ENCODE results near the gene GLOD5.

DNA sequence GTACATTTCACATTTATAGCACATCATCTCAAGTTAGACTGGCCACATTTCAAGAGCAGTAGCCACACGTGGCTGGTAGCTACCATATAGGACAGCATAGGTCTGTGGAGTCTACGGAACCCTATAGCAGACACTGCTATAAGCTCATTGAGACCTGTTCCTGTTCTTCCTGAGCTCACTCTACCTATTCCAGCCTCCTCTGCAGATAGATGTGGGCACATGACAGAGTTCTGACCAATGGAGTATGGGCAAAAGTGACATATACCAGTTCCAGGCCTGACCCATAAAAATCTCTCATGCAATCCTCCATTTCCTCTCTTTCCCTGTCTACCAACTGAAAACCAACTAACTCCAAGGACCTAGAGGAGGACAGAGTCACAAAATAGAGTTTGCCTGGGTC, 36.8 kb downstream of the GLOD5 start:
- TF ChIP-seq, protein P1, sequence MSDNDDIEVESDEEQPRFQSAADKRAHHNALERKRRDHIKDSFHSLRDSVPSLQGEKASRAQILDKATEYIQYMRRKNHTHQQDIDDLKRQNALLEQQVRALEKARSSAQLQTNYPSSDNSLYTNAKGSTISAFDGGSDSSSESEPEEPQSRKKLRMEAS (IDR thresholded peaks at IDR 0.05), result no peak
- TF ChIP-seq EZH2 (IDR thresholded peaks at IDR 0.05; ENCODE audit: low read depth, low read length, severe bottlenecking) (no peak), POLR2A (IDR thresholded peaks at IDR 0.05; ENCODE audit: control extremely low read depth in 1 of 2, low read depth in 2 of 2, low read length in 2 of 2) (no peak), TAF1 (IDR thresholded peaks at IDR 0.05; ENCODE audit: low read depth, low read length) (no peak), NANOG (IDR thresholded peaks at IDR 0.05; ENCODE audit: insufficient read depth, low read depth, low read length, poor library complexity, severe bottlenecking) (no peak), ATF3 (IDR thresholded peaks at IDR 0.05; ENCODE audit: insufficient read depth, low read depth, low read length) (no peak), HDAC2 (IDR thresholded peaks at IDR 0.05; ENCODE audit: borderline replicate concordance in 1 of 2, low read depth in 2 of 2, low read length in 2 of 2) (no peak), SRF (IDR thresholded peaks at IDR 0.05; ENCODE audit: low read depth, low read length) (no peak), EP300 (IDR thresholded peaks at IDR 0.05; ENCODE audit: borderline replicate concordance in 1 of 2, low read depth in 2 of 2, low read length in 2 of 2) (no peak), USF2 (IDR thresholded peaks at IDR 0.05; ENCODE audit: low read length) (no peak), CHD2 (IDR thresholded peaks at IDR 0.05; ENCODE audit: low read length) (no peak)
- TF ChIP-seq, protein P2, sequence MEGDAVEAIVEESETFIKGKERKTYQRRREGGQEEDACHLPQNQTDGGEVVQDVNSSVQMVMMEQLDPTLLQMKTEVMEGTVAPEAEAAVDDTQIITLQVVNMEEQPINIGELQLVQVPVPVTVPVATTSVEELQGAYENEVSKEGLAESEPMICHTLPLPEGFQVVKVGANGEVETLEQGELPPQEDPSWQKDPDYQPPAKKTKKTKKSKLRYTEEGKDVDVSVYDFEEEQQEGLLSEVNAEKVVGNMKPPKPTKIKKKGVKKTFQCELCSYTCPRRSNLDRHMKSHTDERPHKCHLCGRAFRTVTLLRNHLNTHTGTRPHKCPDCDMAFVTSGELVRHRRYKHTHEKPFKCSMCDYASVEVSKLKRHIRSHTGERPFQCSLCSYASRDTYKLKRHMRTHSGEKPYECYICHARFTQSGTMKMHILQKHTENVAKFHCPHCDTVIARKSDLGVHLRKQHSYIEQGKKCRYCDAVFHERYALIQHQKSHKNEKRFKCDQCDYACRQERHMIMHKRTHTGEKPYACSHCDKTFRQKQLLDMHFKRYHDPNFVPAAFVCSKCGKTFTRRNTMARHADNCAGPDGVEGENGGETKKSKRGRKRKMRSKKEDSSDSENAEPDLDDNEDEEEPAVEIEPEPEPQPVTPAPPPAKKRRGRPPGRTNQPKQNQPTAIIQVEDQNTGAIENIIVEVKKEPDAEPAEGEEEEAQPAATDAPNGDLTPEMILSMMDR (IDR thresholded peaks at IDR 0.05; ENCODE audit: control extremely low read depth in 1 of 3, insufficient read depth in 1 of 3, low read depth in 1 of 3, low read length in 3 of 3), result no peak
- TF ChIP-seq, protein P3, sequence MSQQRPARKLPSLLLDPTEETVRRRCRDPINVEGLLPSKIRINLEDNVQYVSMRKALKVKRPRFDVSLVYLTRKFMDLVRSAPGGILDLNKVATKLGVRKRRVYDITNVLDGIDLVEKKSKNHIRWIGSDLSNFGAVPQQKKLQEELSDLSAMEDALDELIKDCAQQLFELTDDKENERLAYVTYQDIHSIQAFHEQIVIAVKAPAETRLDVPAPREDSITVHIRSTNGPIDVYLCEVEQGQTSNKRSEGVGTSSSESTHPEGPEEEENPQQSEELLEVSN (IDR thresholded peaks at IDR 0.05), result no peak

All from H1 (cell line).